Left kidney (tissue), 2 donors: Measurements from ENCODE around the gene INPP5B. TPM values are rescaled to one million over a fixed set of nuclear protein-coding genes. Genes with fewer than 3 reads are reported as not detected.

Source experiments
- DNase-seq: peaks from one replicate; pipeline ENCODE4 v3.0.0-alpha.2; 2013
- polyA plus RNA-seq: library from polyadenylated mRNA; unstranded; fragments of 120-200 nt; gene quantifications from one replicate; pipeline ENCODE4 v1.2.1, GENCODE V29; 2013; ENCODE audit not compliant: insufficient read length

Gene INPP5B
- polyA plus RNA-seq, 1 donor, result 33.1 TPM

DNA sequence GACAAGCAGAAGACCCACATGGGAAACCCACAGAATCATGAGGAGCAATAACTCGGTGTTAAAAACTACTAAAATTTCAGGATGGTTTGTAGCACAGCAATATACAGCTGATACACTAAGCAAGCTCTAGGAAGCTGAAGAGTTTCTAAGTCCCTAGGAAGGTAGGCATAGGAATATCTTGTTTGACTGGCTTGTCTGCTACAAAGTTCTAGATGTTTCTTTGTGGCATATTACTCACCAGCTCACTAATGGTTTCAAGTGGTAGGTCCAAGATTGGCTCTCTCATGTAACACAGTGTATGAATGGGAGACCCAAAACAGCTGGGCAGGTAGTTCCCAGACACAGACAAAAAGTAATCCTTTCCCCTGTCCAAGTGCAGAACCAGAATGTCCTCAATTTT lies 74.2 kb downstream of the INPP5B start:
- DNase-seq, result no peak

DNA sequence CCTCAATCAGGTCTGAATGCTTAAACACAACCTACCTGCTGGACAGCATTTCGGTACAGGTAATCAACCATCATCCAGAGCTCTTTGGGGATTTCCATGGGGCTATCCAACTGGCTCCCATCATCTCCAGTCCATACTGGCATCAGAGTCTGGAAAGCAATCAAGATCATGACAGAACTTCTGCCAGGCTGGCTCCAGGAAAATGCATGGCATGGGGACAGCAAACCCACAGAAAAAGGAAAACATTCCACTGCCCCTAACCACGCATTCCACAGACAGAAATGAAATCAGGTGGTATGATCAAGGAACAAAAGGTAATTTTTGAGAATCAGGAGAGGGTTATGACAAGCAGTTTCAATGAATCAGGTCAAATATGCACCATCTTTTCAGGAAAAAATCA lies 78.4 kb downstream of the INPP5B start:
- DNase-seq, result no peak

DNA sequence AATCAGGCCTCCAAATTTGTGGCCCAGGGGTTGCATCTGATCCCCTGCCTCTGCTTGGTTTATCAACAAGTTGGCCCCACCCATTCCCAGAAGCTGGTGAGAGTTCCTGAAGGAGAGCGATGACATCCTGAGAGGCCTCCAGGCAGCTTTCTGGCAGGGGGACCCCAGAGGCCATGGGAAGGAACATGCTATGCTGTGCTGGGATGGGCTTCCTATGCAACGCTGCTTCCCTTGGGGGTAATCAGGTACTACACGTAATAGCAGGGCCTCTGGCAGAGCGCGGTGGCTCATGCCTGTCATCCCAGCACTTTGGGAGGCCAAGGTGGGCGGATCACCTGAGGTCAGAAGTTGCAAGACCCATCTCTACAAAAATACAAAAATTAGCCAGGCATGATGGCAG lies 79.1 kb downstream of the INPP5B start:
- DNase-seq, result no peak

DNA sequence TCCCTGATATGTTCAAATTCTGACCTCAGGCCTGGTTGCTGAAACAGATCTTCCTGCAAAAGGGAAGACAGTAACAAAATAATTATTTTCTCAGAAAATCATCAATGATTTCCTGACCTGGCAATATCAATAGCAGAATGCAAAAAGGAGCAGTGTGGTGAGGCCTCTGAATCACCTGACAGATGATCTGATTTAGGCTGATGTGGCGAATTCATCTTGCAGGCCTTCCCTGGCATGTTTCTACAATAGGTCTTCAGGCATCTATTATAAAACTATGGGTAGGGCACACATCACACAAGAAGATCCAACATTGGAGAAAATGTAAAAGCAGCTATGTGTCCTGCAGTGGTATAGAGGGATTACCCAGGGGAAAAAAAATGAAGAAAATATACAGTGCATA lies 80.4 kb downstream of the INPP5B start:
- DNase-seq, result no peak

DNA sequence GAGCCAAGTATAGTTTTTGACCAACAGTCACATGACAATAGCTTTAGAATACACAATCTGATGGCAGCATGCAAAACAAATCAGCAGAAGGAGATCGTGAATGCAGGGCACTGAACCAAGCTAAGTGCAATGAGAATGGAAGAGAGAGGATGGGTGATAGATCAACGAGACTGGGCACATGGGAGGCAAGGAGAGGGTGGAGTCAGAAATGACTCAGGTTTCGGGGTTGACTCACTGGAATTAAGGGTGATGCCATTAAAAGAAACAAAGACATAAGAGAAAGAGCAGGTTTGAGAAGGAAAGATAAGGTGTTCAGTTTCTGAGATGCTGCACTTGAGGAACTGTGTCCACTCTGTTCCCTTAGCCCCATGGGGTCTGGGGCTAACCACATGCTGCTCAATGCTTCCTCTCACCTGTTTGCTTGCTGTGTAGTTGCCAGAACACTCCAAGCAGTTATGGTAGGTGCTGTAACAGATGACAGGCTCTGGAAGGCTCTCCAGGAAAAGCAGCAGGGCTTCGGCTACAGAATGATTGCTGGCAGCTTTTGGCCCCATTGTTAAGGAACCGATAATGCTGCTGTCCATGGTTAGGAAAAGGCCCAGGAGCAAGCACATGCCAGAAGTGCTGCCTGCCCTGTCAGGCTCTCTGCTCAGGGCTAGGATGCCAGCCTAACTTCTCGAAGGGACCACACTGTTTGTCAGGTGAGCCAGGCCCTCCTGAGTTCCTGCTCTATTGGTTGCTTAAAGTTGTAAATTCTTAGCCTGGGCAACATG lies 81.3 kb downstream of the INPP5B start:
- no peak for DNase-seq

DNA sequence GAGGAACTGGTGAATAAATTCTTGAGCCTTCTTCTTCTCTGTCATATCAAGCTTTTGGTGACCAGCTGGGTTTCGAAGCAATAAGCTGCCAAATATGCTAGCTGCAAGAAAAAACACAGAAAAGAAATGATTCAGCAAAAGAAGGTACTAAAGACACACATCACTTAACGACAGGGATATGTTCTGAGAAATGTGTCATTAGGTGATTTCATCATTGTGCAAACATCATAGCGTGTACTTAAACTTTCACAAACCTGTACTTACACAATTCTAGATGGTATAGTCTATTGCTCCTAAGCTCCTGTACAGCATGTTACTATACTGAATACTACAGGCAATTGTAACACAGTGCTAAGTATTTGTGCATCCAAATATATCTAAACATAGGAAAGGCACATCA lies 84.5 kb downstream of the INPP5B start:
- no peak for DNase-seq

DNA sequence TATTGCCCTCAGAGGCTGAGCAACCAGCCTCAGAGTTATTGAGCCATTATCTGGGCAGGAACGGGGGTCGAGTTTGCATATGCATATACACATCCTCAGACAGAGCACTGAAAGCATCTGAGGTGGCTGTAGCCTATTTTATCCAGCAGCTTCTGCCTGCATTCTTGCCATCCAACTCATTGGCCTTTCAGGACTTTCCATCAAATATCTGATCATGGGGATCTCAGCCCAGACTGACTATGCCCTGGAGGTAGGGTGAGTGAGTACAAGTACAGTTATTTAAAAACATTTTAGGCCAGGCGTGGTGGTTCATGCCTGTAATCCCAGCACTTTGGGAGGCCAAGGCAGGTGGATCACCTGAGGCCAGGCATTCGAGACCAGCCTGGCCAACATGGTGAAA lies 85.7 kb downstream of the INPP5B start:
- no peak for DNase-seq

DNA sequence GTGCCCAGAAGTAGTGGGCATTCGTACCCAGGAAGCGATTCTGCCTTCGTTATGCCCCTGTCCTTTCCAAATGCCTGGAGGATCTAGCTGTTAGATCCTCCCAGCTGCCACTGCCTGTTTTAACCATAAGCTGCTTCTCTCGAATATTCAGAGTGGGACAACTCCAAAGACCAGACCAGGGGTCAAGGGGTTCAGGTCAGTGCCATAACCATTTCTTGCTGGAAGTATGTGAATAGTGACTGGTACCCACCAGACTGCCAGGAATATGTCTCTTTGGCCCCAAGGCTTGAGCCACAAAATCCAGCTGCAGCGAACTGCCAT lies 86.5 kb downstream of the INPP5B start:
- no peak for DNase-seq

DNA sequence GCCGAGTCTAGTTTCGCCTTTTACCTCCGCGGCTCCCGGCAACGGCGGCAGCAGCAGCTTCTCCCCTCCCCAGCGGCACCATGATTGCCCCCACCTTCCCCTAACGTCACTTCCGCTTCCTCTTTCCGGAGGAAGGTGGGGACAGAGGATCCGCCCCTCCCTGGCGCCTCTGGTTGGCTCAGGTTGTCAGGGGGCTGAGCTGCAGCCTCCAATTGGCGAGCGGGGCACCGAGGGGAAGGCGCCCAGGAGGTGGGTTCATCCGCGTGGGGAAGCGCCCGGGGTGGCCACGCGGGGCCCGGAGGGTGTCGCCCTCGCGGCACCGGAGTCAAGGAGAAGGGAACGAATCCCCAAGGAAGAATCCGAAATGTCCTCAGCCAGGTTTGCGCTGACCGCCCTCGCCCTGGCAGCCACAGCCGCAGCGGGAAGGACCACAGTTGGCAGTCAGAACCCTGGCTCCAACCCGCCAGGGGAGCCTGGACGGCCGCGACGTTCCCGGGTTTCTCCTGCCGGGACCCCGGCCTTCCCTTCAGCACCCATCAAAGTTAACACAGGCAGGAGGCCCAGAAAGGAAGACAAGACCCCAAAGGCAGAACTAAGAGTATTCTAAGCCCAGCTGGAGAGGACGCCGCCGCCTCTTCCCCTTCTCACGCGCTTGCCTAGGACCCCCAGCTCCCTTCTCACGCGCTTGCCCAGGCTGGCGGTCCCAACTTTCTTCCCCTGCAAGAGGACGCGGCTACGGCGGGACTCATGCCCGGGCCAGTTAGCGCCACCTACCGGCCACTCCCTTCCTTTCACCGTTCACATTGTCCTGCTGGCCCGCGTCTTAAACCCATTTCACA lies 87.1 kb downstream of the INPP5B start, which contains the start of gene MTF1:
TSS of gene MTF1 (minus strand) at position 86 of the 839 bp plus-strand sequence. CDS start 1,934 bp downstream, outside the sequence.
- DNase-seq, result peak; percentile 98

DNA sequence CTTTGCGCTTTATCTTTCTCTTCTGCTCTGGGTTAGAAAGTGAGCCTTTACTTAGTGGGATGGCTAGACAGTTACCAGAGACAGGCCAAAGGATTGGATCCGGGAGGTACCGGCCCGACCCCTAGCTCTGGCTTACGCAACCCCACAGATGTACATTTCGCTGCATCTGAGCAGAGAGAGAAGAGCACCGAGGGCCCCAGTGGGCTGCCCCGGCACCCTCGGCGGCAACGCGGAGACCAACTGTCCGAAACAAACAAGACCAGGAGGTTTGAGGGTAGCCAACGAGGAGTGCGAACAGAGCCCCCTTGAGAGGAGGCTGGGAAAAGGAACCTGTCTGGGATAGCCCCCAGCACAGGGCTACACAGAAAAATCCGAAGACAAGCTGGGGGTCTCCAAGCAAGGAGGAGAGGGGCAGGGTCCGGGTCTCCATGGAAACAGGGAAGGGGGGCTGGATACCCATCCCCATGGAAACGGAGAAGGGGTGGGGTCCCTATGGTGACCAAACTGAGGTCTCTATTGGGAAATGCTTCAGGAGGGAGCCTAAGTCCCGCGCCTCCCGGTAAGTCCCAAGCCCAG lies 87.8 kb downstream of the INPP5B start:
- no peak for DNase-seq

DNA sequence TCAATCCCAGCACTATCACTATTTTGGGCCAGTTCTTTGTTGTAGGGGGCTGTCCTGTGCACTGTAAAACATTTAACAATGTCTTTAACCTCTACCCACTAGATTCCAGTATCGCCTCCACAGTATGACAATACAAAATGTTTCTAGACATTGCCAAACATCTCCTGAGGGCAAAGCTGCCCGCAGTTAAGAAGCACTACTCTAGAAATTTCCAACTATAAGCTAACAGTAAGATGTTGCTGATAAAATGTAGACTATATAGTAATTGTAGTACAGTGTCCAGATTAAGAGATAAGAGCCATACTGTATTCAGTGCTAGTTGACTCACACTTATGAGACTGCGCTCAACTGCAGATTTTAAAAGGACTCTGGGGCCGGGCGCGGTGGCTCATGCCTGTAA lies 92.4 kb downstream of the INPP5B start:
- DNase-seq, result no peak

DNA sequence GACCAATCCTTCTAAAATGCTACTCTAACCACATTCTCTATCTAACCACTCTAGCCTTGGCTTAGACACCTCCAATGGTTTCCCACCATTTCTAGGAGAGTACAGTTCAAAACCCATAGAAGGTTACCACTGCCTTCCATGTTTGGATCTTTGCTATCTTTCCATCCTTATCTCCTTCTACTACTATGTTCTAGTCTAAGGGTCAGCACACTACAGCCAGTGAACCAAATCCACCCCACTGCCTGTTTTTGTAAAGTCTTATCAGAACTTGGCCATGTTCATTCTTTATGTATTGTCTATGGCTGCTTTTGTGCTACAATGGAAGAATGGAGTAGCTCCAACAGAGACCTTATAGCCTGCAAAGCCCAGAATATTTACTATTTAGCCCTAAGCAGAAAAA lies 93.7 kb downstream of the INPP5B start:
- no peak for DNase-seq

DNA sequence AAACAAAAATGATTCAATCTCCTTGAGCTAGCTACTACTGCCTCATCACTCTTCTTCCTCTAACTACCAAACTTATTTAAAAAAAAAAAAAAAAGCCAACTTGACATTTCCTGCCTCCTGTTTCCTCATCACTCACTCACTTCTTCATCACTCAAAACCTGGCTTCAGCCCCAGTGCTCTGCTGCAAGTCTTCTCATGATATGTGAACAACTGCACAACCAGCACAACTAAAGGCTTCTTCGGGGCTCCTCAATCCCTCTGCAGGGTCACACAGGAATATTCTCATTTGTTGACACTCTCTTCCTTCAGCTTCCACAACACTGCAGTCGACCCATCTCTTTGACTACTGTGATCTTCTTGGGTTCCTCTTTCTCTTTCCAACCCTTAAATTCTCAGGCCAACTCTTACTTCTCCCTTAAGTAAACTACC lies 95.1 kb downstream of the INPP5B start:
- DNase-seq, result no peak

DNA sequence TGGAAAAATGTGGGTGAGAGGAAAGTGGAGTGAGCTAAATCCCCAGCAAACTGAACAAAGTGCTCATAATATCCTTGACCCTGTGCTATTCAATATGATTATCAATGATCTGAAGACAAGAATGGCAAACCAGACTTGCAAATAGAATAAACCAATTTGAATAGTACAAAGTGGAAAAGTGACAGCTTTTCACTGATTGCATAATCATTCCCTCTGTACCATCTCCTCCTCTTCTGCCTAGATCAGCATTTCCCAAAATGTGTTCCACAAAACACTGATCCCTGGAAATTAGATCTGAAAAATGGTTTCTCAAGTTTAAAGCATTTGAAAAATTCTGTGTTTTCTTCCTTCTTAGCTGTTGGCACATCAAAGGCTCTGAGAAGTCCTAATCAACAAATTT lies 95.6 kb downstream of the INPP5B start:
- no peak for DNase-seq

DNA sequence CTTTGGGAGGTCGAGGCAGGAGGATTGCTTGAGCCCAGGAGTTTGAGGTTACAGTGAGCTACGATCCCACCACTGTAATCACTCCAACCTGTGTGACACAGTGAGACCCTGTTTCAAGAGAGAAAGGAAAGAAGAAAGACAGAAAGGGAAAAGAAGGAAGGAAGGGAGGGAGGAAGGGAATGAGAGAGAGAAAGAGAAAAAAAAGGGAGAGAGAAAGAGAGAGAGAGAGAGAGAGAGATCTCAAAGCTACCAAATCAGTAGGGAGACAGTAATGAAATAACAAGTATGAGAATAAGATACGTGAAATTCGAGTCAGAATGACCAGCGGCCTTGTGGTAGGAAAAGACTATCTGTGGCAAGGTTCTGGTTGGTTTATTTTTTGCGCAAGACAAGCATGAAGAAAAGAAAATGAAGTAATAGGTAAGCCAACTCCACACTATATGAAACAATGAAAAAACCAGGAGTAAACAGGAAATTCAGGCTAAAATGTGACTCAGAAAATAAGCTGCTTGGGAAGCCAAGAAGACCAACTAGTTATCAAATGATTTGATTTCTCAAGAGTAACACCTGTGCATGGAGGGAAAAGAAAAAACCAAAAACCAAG lies 96.4 kb downstream of the INPP5B start:
- DNase-seq, result no peak

DNA sequence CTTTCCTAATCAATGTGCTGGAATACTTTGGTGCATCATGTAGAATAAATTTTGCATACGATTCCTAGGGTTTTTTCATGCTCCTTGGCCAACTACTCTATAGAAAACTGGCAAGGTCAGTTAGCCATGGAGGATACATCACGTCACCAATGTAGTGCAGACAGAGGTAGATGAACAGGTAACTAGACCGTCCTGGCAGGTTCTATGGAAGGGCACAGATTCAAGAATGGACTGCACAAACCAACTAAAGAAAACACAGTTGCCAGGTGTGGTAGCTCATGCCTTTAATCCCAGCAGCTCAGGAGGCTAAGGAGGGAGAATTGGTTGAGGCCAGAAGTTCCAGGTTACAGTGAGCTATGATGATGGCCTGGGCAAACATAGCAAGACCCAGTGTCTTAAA lies 97.4 kb downstream of the INPP5B start:
- DNase-seq, result no peak

DNA sequence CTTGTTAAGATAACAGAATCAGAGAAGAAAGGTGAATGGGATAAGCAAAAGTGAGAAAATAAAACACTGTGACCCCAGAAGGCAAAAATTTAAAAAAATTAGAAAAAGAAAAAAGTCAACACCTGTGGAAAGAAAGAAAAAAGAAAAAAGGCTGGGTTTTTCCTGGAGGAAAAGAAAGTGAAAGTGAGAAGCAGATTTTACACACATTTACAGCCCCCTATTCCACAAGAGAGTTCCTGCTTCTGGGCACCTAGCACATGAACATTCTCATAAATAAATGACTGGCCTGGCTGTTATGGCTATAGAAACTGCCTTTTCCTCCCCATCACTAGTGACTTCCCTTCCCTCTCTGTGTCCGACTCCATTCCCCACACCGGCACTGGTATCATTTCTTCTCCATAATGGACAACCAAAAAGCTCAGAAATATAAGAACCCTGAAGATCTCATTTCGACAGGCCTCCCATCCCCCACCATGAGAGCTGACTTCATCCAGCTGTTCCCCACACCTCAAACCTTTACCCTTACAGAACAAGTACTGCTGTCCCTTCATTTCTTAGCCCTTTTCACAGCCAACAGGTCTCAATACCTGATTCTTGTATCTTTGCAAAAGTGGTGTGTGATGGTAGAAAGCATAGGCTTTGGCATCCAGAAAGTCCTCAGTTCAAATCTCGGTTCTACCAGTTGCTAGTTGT lies 100.1 kb downstream of the INPP5B start:
- DNase-seq, result no peak

DNA sequence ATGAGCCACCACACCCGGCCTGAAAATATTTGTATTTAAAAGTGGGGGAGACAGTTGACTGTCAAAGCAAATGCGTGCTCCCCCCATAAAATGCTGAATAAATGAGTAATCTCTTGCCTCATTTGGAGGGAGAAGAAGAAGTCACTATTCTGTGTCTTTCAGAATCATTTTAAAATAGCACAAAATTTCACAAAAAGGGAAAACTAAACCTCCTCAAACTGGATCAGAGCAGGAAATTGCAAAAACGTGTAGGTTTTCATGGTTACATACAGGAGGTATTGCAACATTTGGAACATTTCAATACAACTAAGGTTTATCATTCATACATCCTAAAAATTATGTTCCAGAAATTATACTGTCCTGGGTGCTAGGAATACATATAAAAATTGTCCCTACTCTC lies 101.1 kb downstream of the INPP5B start:
- DNase-seq, result no peak

DNA sequence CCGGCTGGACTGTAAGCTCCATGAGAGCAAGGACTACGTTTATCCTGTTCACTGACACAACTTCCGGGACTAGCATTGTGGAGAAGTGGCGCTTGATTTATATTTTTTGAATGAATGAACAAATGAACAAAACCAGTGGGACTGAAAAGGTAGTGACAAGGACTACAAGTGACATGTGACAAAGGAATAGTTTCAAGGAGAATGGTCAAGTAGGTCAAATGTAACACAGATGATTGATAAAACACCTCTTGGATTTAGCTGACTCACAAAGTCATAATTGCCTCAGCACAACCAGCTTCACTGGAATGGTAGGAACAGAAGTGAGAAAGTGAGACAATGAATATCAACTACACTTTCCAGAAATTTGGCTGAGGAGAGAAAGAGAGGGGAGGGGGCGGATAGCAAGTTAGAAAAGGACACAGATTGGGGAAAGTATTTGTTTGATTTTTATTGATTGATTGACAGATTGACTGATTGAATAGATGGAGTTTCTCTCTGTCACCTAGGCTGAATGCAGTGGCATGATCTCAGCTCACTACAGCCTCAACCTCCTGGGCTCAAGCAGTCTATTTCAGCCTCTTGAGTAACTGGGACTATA lies 101.7 kb downstream of the INPP5B start:
- no peak for DNase-seq

DNA sequence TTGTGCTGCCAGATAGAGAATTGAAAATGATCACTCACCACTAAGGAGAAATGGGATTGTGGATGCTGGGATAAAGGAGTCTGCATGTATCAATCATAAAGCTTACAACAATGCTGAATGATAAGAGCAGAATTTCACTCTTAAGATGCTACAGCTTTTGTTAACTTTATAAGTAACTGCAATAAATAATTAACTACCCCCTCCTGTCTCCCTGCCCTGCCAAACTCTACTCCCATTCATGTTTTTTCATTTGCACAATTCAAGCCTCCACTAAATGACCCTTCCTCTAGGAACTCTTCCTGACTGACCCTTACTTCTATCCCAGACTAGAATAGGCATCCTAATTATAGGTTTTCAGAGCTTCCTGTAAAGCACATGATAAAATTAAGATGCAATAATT lies 102.3 kb downstream of the INPP5B start:
- no peak for DNase-seq

DNA sequence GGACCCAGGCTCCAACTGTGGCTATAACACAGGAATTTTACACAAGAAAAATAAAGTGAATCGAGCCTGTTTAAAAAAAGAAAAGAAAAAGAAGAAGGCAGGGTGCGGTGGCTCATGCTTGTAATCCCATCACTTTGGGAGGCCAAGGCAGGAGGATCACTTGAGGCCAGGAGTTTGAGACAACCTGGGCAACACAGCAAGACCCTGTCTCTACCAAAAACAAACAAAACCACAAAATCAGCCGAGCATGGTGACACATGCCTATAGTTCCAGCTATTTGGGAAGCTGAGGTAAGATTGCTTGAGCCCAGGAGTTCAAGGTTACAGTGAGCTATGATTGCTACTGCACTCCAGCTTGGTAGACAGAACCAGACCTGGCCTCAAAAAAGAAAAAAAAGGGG lies 105.2 kb downstream of the INPP5B start:
- no peak for DNase-seq

DNA sequence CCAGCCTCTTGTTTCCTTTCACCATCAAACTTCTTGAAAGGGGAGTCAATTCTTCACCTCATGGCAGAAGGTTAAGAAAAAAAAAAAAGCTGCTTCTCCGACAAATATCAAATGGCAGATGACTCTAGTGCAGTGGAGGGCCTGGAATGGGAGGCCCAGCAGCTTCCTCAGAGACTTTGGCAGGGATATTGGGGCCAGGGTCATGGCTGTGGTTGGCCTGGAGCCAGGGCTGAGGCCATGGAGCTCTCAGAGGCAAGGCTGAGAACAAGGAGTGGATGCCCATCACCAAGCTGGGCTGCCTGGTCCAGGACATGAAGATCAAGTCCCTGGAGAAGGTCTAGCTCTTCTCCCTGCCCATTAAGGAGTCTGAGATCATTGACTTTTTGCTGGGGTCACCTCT lies 106.1 kb downstream of the INPP5B start:
- no peak for DNase-seq
